ENCODE measurements around the gene FRY.

GRCh38 chr13:32281096-32281495 lies 249.5 kb downstream of the FRY start:
- TF ChIP-seq, protein P1, sequence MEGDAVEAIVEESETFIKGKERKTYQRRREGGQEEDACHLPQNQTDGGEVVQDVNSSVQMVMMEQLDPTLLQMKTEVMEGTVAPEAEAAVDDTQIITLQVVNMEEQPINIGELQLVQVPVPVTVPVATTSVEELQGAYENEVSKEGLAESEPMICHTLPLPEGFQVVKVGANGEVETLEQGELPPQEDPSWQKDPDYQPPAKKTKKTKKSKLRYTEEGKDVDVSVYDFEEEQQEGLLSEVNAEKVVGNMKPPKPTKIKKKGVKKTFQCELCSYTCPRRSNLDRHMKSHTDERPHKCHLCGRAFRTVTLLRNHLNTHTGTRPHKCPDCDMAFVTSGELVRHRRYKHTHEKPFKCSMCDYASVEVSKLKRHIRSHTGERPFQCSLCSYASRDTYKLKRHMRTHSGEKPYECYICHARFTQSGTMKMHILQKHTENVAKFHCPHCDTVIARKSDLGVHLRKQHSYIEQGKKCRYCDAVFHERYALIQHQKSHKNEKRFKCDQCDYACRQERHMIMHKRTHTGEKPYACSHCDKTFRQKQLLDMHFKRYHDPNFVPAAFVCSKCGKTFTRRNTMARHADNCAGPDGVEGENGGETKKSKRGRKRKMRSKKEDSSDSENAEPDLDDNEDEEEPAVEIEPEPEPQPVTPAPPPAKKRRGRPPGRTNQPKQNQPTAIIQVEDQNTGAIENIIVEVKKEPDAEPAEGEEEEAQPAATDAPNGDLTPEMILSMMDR (IDR thresholded peaks at IDR 0.05; ENCODE audit: low read depth, low read length): no peak
- no peak for TF ChIP-seq EZH2phosphoT487 (IDR thresholded peaks at IDR 0.05; ENCODE audit: low read depth)
